ENCODE results near the gene SATL1. TPM values are rescaled to one million over a fixed set of nuclear protein-coding genes. Genes with fewer than 3 reads are reported as not detected.

The SATL1 gene
- total and polyA plus RNA-seq, 4 donors = 0.05 TPM; not detected in 3

- Histone ChIP-seq H3K36me3 (ENCODE audit: control insufficient read depth in 4 of 4, insufficient read depth in 3 of 4, low read depth in 1 of 4, low read length in 3 of 4) (no peaks in the 10 kb centered on the region), H3K27me3 (ENCODE audit: control insufficient read depth in 4 of 4, insufficient read depth in 4 of 4, low read length in 3 of 4) (peaks cover 0 to 6% (median 0%) of the 10 kb centered on the region in 4 donors), H3K4me3 (ENCODE audit: low read depth in 1 of 3, low read length in 3 of 3) (no peak overlapping the region), H3K9me3 (ENCODE audit: control insufficient read depth in 4 of 4, low read length in 3 of 4) (no peaks in the 10 kb centered on the region), H3K9ac (ENCODE audit: low read depth in 1 of 2, low read length in 2 of 2) (no peak overlapping the region), H3K4me1 (ENCODE audit: control insufficient read depth in 4 of 4, insufficient read depth in 4 of 4, low read length in 3 of 4) (no peaks in the 10 kb centered on the region), H3K27ac (ENCODE audit: low read depth in 1 of 2, low read length in 2 of 2) (no peak overlapping the region)
- no peak for DNase-seq (ENCODE audit: low spot score)
- TF ChIP-seq ZBTB33 (IDR thresholded peaks at IDR 0.05) (no peak), SP1 (IDR thresholded peaks at IDR 0.05) (no peak), EGR1 (IDR thresholded peaks at IDR 0.05; ENCODE audit: low read depth in 2 of 2) (no peak), MAX (IDR thresholded peaks at IDR 0.05) (no peak), GABPA (IDR thresholded peaks at IDR 0.05 in 1 of 2, conservative IDR thresholded peaks at IDR 0.05 in 1 of 2) (no peak), HNF4A (conservative IDR thresholded peaks at IDR 0.05) (no peak), FOXA2 (IDR thresholded peaks at IDR 0.05) (no peak), YY1 (IDR thresholded peaks at IDR 0.05) (no peak), FOXA1 (IDR thresholded peaks at IDR 0.05) (no peak), RAD21 (IDR thresholded peaks at IDR 0.05) (no peak), RXRA (IDR thresholded peaks at IDR 0.05) (no peak), TAF1 (conservative IDR thresholded peaks at IDR 0.05) (no peak), NR2F2 (IDR thresholded peaks at IDR 0.05) (no peak), HNF4G (IDR thresholded peaks at IDR 0.05) (no peak), JUND (IDR thresholded peaks at IDR 0.05) (no peak)
- TF ChIP-seq, protein P1, sequence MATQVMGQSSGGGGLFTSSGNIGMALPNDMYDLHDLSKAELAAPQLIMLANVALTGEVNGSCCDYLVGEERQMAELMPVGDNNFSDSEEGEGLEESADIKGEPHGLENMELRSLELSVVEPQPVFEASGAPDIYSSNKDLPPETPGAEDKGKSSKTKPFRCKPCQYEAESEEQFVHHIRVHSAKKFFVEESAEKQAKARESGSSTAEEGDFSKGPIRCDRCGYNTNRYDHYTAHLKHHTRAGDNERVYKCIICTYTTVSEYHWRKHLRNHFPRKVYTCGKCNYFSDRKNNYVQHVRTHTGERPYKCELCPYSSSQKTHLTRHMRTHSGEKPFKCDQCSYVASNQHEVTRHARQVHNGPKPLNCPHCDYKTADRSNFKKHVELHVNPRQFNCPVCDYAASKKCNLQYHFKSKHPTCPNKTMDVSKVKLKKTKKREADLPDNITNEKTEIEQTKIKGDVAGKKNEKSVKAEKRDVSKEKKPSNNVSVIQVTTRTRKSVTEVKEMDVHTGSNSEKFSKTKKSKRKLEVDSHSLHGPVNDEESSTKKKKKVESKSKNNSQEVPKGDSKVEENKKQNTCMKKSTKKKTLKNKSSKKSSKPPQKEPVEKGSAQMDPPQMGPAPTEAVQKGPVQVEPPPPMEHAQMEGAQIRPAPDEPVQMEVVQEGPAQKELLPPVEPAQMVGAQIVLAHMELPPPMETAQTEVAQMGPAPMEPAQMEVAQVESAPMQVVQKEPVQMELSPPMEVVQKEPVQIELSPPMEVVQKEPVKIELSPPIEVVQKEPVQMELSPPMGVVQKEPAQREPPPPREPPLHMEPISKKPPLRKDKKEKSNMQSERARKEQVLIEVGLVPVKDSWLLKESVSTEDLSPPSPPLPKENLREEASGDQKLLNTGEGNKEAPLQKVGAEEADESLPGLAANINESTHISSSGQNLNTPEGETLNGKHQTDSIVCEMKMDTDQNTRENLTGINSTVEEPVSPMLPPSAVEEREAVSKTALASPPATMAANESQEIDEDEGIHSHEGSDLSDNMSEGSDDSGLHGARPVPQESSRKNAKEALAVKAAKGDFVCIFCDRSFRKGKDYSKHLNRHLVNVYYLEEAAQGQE (IDR thresholded peaks at IDR 0.05) = no peak
- TF ChIP-seq, protein P2, sequence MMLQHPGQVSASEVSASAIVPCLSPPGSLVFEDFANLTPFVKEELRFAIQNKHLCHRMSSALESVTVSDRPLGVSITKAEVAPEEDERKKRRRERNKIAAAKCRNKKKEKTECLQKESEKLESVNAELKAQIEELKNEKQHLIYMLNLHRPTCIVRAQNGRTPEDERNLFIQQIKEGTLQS (IDR thresholded peaks at IDR 0.05) = no peak
- TF ChIP-seq, protein P3, sequence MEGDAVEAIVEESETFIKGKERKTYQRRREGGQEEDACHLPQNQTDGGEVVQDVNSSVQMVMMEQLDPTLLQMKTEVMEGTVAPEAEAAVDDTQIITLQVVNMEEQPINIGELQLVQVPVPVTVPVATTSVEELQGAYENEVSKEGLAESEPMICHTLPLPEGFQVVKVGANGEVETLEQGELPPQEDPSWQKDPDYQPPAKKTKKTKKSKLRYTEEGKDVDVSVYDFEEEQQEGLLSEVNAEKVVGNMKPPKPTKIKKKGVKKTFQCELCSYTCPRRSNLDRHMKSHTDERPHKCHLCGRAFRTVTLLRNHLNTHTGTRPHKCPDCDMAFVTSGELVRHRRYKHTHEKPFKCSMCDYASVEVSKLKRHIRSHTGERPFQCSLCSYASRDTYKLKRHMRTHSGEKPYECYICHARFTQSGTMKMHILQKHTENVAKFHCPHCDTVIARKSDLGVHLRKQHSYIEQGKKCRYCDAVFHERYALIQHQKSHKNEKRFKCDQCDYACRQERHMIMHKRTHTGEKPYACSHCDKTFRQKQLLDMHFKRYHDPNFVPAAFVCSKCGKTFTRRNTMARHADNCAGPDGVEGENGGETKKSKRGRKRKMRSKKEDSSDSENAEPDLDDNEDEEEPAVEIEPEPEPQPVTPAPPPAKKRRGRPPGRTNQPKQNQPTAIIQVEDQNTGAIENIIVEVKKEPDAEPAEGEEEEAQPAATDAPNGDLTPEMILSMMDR (IDR thresholded peaks at IDR 0.05; ENCODE audit: low read depth, low read length, missing input control) = no peak
- 80% methylated on average over 3 of the region's 3 CpGs for WGBS
Observed at GRCh38 chrX:85114171-85114570, 129.4 kb downstream of the SATL1 start.

Data from liver (tissue), 9 donors.